ENCODE data around the gene GNAI3.

Gene GNAI3

GRCh38 chr1:109626682-109627408 is 78.4 kb downstream of the GNAI3 start:
- Mint-ChIP-seq H3K27ac (no peak overlapping the region), H3K27me3 (no peaks in the 10 kb centered on the region), H3K9me3 (no peaks in the 10 kb centered on the region), H3K4me3 (no peak overlapping the region), H3K36me3 (ENCODE audit: low read depth) (peaks cover 33% of the 10 kb centered on the region), H3K4me1 (ENCODE audit: low read depth) (peaks cover 26% of the 10 kb centered on the region)

GRCh38 chr1:109627692-109628399 is 79.4 kb downstream of the GNAI3 start:
- H3K4me3 Mint-ChIP-seq: no peak overlapping the region
- peaks cover 16% of the 10 kb centered on the region for H3K4me1 Mint-ChIP-seq (ENCODE audit: low read depth)
- H3K27ac Mint-ChIP-seq: no peak overlapping the region
- H3K36me3 Mint-ChIP-seq (ENCODE audit: low read depth): peaks cover 36% of the 10 kb centered on the region
- H3K27me3 Mint-ChIP-seq: no peaks in the 10 kb centered on the region
- no peaks in the 10 kb centered on the region for H3K9me3 Mint-ChIP-seq

GRCh38 chr1:109628540-109629321 is 80.3 kb downstream of the GNAI3 start:
- no peaks in the 10 kb centered on the region for H3K9me3 Mint-ChIP-seq
- peaks cover 36% of the 10 kb centered on the region for H3K36me3 Mint-ChIP-seq (ENCODE audit: low read depth)
- no peak overlapping the region for H3K4me3 Mint-ChIP-seq
- peaks cover 7% of the 10 kb centered on the region for H3K4me1 Mint-ChIP-seq (ENCODE audit: low read depth)
- H3K27me3 Mint-ChIP-seq: no peaks in the 10 kb centered on the region
- H3K27ac Mint-ChIP-seq: no peak overlapping the region

- H3K36me3 Mint-ChIP-seq (ENCODE audit: low read depth): peaks cover 36% of the 10 kb centered on the region
- H3K9me3 Mint-ChIP-seq: no peaks in the 10 kb centered on the region
- H3K4me1 Mint-ChIP-seq (ENCODE audit: low read depth): peaks cover 4% of the 10 kb centered on the region
- H3K27me3 Mint-ChIP-seq: no peaks in the 10 kb centered on the region
- no peak overlapping the region for H3K27ac Mint-ChIP-seq
- no peak overlapping the region for H3K4me3 Mint-ChIP-seq
Observed at GRCh38 chr1:109629372-109630030, 81.1 kb downstream of the GNAI3 start.

- no peaks in the 10 kb centered on the region for H3K27me3 Mint-ChIP-seq
- H3K4me3 Mint-ChIP-seq: no peak overlapping the region
- peaks cover 36% of the 10 kb centered on the region for H3K36me3 Mint-ChIP-seq (ENCODE audit: low read depth)
- no peaks in the 10 kb centered on the region for H3K9me3 Mint-ChIP-seq
- H3K27ac Mint-ChIP-seq: no peak overlapping the region
- H3K4me1 Mint-ChIP-seq (ENCODE audit: low read depth): peaks cover 12% of the 10 kb centered on the region
Observed at GRCh38 chr1:109630081-109630897, 81.9 kb downstream of the GNAI3 start.

GRCh38 chr1:109630898-109631512 is 82.6 kb downstream of the GNAI3 start:
- H3K27me3 Mint-ChIP-seq: no peaks in the 10 kb centered on the region
- H3K36me3 Mint-ChIP-seq (ENCODE audit: low read depth): peaks cover 31% of the 10 kb centered on the region
- H3K4me1 Mint-ChIP-seq (ENCODE audit: low read depth): peaks cover 14% of the 10 kb centered on the region
- H3K4me3 Mint-ChIP-seq: no peak overlapping the region
- H3K27ac Mint-ChIP-seq: no peak overlapping the region
- no peaks in the 10 kb centered on the region for H3K9me3 Mint-ChIP-seq

GRCh38 chr1:109631513-109632505 is 83.4 kb downstream of the GNAI3 start:
- Mint-ChIP-seq H3K4me1 (ENCODE audit: low read depth) (peaks cover 14% of the 10 kb centered on the region), H3K36me3 (ENCODE audit: low read depth) (peaks cover 30% of the 10 kb centered on the region), H3K9me3 (no peaks in the 10 kb centered on the region), H3K27ac (no peak overlapping the region), H3K4me3 (no peak overlapping the region), H3K27me3 (no peaks in the 10 kb centered on the region)

GRCh38 chr1:109632671-109633346 is 84.4 kb downstream of the GNAI3 start:
- H3K36me3 Mint-ChIP-seq (ENCODE audit: low read depth): peaks cover 25% of the 10 kb centered on the region
- no peaks in the 10 kb centered on the region for H3K27me3 Mint-ChIP-seq
- H3K9me3 Mint-ChIP-seq: no peaks in the 10 kb centered on the region
- no peak overlapping the region for H3K4me3 Mint-ChIP-seq
- H3K4me1 Mint-ChIP-seq (ENCODE audit: low read depth): peaks cover 14% of the 10 kb centered on the region
- peak overlapping the region; percentile 21 for H3K27ac Mint-ChIP-seq

- no peaks in the 10 kb centered on the region for H3K27me3 Mint-ChIP-seq
- no peak overlapping the region for H3K27ac Mint-ChIP-seq
- no peak overlapping the region for H3K4me3 Mint-ChIP-seq
- H3K36me3 Mint-ChIP-seq (ENCODE audit: low read depth): peaks cover 13% of the 10 kb centered on the region
- no peaks in the 10 kb centered on the region for H3K9me3 Mint-ChIP-seq
- H3K4me1 Mint-ChIP-seq (ENCODE audit: low read depth): peaks cover 14% of the 10 kb centered on the region
Observed at GRCh38 chr1:109634292-109634691, 85.9 kb downstream of the GNAI3 start.

- H3K27ac Mint-ChIP-seq: no peak overlapping the region
- H3K4me3 Mint-ChIP-seq: no peak overlapping the region
- H3K27me3 Mint-ChIP-seq: peaks cover 1% of the 10 kb centered on the region
- peaks cover 16% of the 10 kb centered on the region for H3K4me1 Mint-ChIP-seq (ENCODE audit: low read depth)
- H3K9me3 Mint-ChIP-seq: no peaks in the 10 kb centered on the region
- peaks cover 10% of the 10 kb centered on the region for H3K36me3 Mint-ChIP-seq (ENCODE audit: low read depth)
Observed at GRCh38 chr1:109634771-109635750, 86.6 kb downstream of the GNAI3 start.

- H3K9me3 Mint-ChIP-seq: no peaks in the 10 kb centered on the region
- H3K4me3 Mint-ChIP-seq: no peak overlapping the region
- peaks cover 10% of the 10 kb centered on the region for H3K36me3 Mint-ChIP-seq (ENCODE audit: low read depth)
- peaks cover 18% of the 10 kb centered on the region for H3K4me1 Mint-ChIP-seq (ENCODE audit: low read depth)
- no peak overlapping the region for H3K27ac Mint-ChIP-seq
- peaks cover 3% of the 10 kb centered on the region for H3K27me3 Mint-ChIP-seq
Observed at GRCh38 chr1:109635862-109636200, 87.4 kb downstream of the GNAI3 start.
